H1 (cell line): ENCODE results near the gene INTS1. TPM values are rescaled to one million over a fixed set of nuclear protein-coding genes. Genes with fewer than 3 reads are reported as not detected.

ENCODE experiments used
- CTCF ChIA-PET: fragments of 300-600 bp; sonication (Branson Sonifier 250); formaldehyde crosslinking; loops from one replicate; lab custom pipeline; 2021; ENCODE audit not compliant: partially characterized antibody; lab: Charles Lee
- POLR2A ChIA-PET: fragments of 300-600 bp; sonication (Branson Sonifier 250); formaldehyde crosslinking; loops from one replicate; lab custom pipeline; 2021; ENCODE audit warnings: inconsistent platforms; ENCODE audit not compliant: partially characterized antibody; lab: Charles Lee
- DNase-seq, 2 experiments: peaks; one replicate each; pipeline versions ENCODE4 v3.0.0 to v3.0.0-alpha.2; 2010 to 2022; ENCODE audit warnings: low spot score in 2 of 2, low read depth in 1 of 2, mixed read lengths in 1 of 2
- FAIRE-seq: peaks from 2 replicates; lab custom pipeline; 2011; peaks lifted over from hg19 to GRCh38; lab: Jason Lieb, UNC
- H2AFZ ChIP-seq: 2 replicates; pipeline ENCODE4 v1.8.1; 2012; ENCODE audit warnings: low read length, inconsistent platforms
- H2AK5ac ChIP-seq: 2 replicates; pipeline ENCODE4 v1.6.1; 2013; ENCODE audit warnings: low read depth, low read length
- H2BK120ac ChIP-seq: replicated peaks from 2 replicates; pipeline ENCODE3; 2013; ENCODE audit warnings: low read depth, low read length, inconsistent platforms
- H2BK12ac ChIP-seq: 2 replicates; pipeline ENCODE4 v1.6.1; 2013; ENCODE audit warnings: low read depth, low read length
- H2BK15ac ChIP-seq: 2 replicates; pipeline ENCODE4 v1.6.1; 2013; ENCODE audit warnings: low read length
- H2BK20ac ChIP-seq: 2 replicates; pipeline ENCODE4 v1.6.1; 2013; ENCODE audit warnings: low read length
- H2BK5ac ChIP-seq: 2 replicates; pipeline ENCODE4 v1.6.1; 2013; ENCODE audit warnings: low read depth, low read length
- H3K14ac ChIP-seq: 2 replicates; pipeline ENCODE4 v1.6.1; 2013; ENCODE audit warnings: inconsistent platforms; ENCODE audit not compliant: insufficient read length
- H3K18ac ChIP-seq: 2 replicates; pipeline ENCODE4 v1.6.1; 2013; ENCODE audit warnings: low read length; ENCODE audit errors: extremely low read depth
- H3K23ac ChIP-seq: 2 replicates; pipeline ENCODE4 v1.6.1; 2013; ENCODE audit warnings: inconsistent platforms; ENCODE audit not compliant: insufficient read length
- H3K23me2 ChIP-seq: 2 replicates; pipeline ENCODE4 v1.6.1; 2013; ENCODE audit warnings: low read depth, low read length
- H3K27ac ChIP-seq: 2 replicates; pipeline ENCODE4 v1.6.1; 2011; ENCODE audit warnings: low read depth, low read length, inconsistent platforms
- H3K27me3 ChIP-seq, 4 experiments: replicated peaks in 1 of 4; 1 replicate in 1 of 4; 2 replicates in 3 of 4; pipeline versions ENCODE4 v1.6.1 to v1.8.1; 2011 to 2013; ENCODE audit warnings: low read length in 3 of 4, mild to moderate bottlenecking in 3 of 4, inconsistent platforms in 2 of 4, mixed read lengths in 2 of 4, moderate library complexity in 1 of 4; ENCODE audit not compliant: control insufficient read depth in 3 of 4, insufficient read depth in 3 of 4; ENCODE audit errors: extremely low read depth in 1 of 4
- H3K36me3 ChIP-seq, 4 experiments: 2 replicates each; pipeline versions ENCODE4 v1.6.1 to v1.8.1; 2011 to 2013; ENCODE audit warnings: mild to moderate bottlenecking in 4 of 4, low read length in 3 of 4, moderate library complexity in 2 of 4, control low read depth in 1 of 4, inconsistent platforms in 1 of 4; ENCODE audit not compliant: insufficient read depth in 4 of 4, control insufficient read depth in 2 of 4
- H3K4ac ChIP-seq: replicated peaks from 2 replicates; pipeline ENCODE3; 2013; ENCODE audit warnings: low read length, low read depth, mixed read lengths, inconsistent platforms; ENCODE audit not compliant: insufficient read length
- H3K4me1 ChIP-seq, 4 experiments: replicated peaks in 1 of 4; 1 replicate in 1 of 4; 2 replicates in 3 of 4; pipeline versions ENCODE4 v1.6.1 to v1.8.1; 2011 to 2013; ENCODE audit warnings: low read length in 3 of 4, inconsistent platforms in 2 of 4, mixed read lengths in 1 of 4; ENCODE audit not compliant: insufficient read depth in 4 of 4, control insufficient read depth in 3 of 4
- H3K4me2 ChIP-seq, 2 experiments: 2 replicates each; pipeline versions ENCODE4 v1.6.1 to v1.8.1; 2011 to 2013; ENCODE audit warnings: low read depth in 2 of 2, low read length in 2 of 2, control low read depth in 1 of 2, inconsistent platforms in 1 of 2, mild to moderate bottlenecking in 1 of 2; ENCODE audit not compliant: insufficient read depth in 1 of 2
- H3K4me3 ChIP-seq, 4 experiments: fragments of 200-600, 300-600 bp in 1 of 4; sonication (generic), shearing (Covaris generic), sonication (Bioruptor Twin) in 1 of 4; 2 replicates each; pipeline versions ENCODE4 v1.5.1 to v1.8.1; 2011 to 2016; ENCODE audit warnings: low read length in 4 of 4, low read depth in 3 of 4, control low read depth in 2 of 4, inconsistent platforms in 2 of 4, mild to moderate bottlenecking in 2 of 4, mixed read lengths in 1 of 4, moderate library complexity in 1 of 4; ENCODE audit not compliant: insufficient read depth in 2 of 4; ENCODE audit errors: extremely low read depth in 1 of 4
- H3K56ac ChIP-seq: replicated peaks from 2 replicates; pipeline ENCODE3; 2013; ENCODE audit warnings: low read depth, mild to moderate bottlenecking, mixed read lengths, low read length, inconsistent platforms; ENCODE audit not compliant: insufficient read length
- H3K79me1 ChIP-seq: 2 replicates; pipeline ENCODE4 v1.6.1; 2013; ENCODE audit warnings: low read depth, low read length, control low read depth
- H3K79me2 ChIP-seq, 2 experiments: 2 replicates each; pipeline versions ENCODE4 v1.6.1 to v1.8.1; 2012 to 2013; ENCODE audit warnings: low read length in 2 of 2, mild to moderate bottlenecking in 2 of 2, inconsistent platforms in 1 of 2; ENCODE audit not compliant: insufficient read depth in 2 of 2, control insufficient read depth in 1 of 2
- H3K9ac ChIP-seq, 4 experiments: replicated peaks in 1 of 4; 1 replicate in 1 of 4; 2 replicates in 3 of 4; pipeline versions ENCODE4 v1.6.1 to v1.8.1; 2011 to 2013; ENCODE audit warnings: low read depth in 3 of 4, low read length in 3 of 4, control low read depth in 2 of 4, mild to moderate bottlenecking in 2 of 4, moderate library complexity in 2 of 4, inconsistent platforms in 1 of 4; ENCODE audit errors: extremely low read depth in 1 of 4
- H3K9me3 ChIP-seq, 2 experiments: 2 replicates each; pipeline versions ENCODE4 v1.6.1 to v1.8.1; 2012 to 2013; ENCODE audit warnings: mild to moderate bottlenecking in 2 of 2, moderate library complexity in 2 of 2, control low read depth in 1 of 2, inconsistent platforms in 1 of 2, low read depth in 1 of 2, low read length in 1 of 2, mixed read lengths in 1 of 2; ENCODE audit not compliant: insufficient read depth in 2 of 2
- H4K20me1 ChIP-seq, 2 experiments: replicated peaks in 1 of 2; 2 replicates each; pipeline versions ENCODE3 to v1.8.1; 2011 to 2013; ENCODE audit warnings: inconsistent platforms in 2 of 2, low read length in 2 of 2, mild to moderate bottlenecking in 1 of 2; ENCODE audit not compliant: insufficient read depth in 2 of 2, control insufficient read depth in 1 of 2
- H4K5ac ChIP-seq: 2 replicates; pipeline ENCODE4 v1.6.1; 2013; ENCODE audit warnings: low read length, low read depth, mixed read lengths, inconsistent platforms; ENCODE audit not compliant: insufficient read length
- H4K8ac ChIP-seq: 2 replicates; pipeline ENCODE4 v1.8.0; 2013; ENCODE audit warnings: mild to moderate bottlenecking, moderate library complexity, low read length, inconsistent platforms; ENCODE audit not compliant: insufficient read depth; ENCODE audit errors: extremely low read depth
- H4K91ac ChIP-seq: replicated peaks from 2 replicates; pipeline ENCODE3; 2013; ENCODE audit warnings: low read length, mixed read lengths, inconsistent platforms; ENCODE audit not compliant: insufficient read length
- ASH2L ChIP-seq: fragments of 200-600, 300-600 bp; sonication (generic); IDR thresholded peaks from one replicate; pipeline ENCODE4 v1.7.1; 2017; ENCODE audit warnings: low read length
- GABPA ChIP-seq: IDR thresholded peaks from 2 replicates; pipeline ENCODE4 v1.6.1; 2011; ENCODE audit warnings: mild to moderate bottlenecking, low read length, moderate library complexity, borderline replicate concordance; ENCODE audit not compliant: insufficient read depth
- SAP30 ChIP-seq: fragments of 300-600 bp; sonication (generic); IDR thresholded peaks from 2 replicates; pipeline ENCODE4 v1.7.1; 2012; ENCODE audit warnings: low read length, moderate library complexity, mild to moderate bottlenecking, inconsistent platforms; ENCODE audit not compliant: insufficient read depth, insufficient replicate concordance
- SP4 ChIP-seq: IDR thresholded peaks from 2 replicates; pipeline ENCODE4 v1.6.1; 2012; ENCODE audit warnings: low read length, inconsistent platforms
- TCF12 ChIP-seq: IDR thresholded peaks from 2 replicates; pipeline ENCODE4 v1.6.1; 2011; ENCODE audit warnings: low read depth, mild to moderate bottlenecking, low read length
- WGBS, 2 experiments: shearing (Covaris generic) in 1 of 2; methylation state at CpG; one replicate each; pipeline versions ENCODE4 v1.1.6 to v1.1.7; 2013 to 2015; ENCODE audit warnings: low lambda C conversion rate in 2 of 2, mixed read lengths in 2 of 2, inconsistent platforms in 1 of 2, low coverage in 1 of 2, missing lambda C conversion rate in 1 of 2; ENCODE audit not compliant: insufficient replicate concordance in 2 of 2, insufficient coverage in 1 of 2, insufficient read length in 1 of 2; ENCODE audit errors: extremely low coverage in 1 of 2, missing lambda C conversion rate in 1 of 2; 5-methylcytosine and 5-hydroxymethylcytosine counted together
- polyA plus RNA-seq, 7 experiments: library from polyadenylated mRNA; depleted of rRNA in 3 of 7; stranded (reverse) in 5 of 7; unstranded in 2 of 7; fragments of >200 nt in 5 of 7; fragments of 200-250 nt in 2 of 7; gene quantifications; 1 replicate in 5 of 7; 2 replicates in 1 of 7; 4 replicates in 1 of 7; pipeline versions ENCODE4 v1.2.1 to v1.2.3, GENCODE V29; 2011 to 2013; ENCODE audit warnings: missing spikeins in 2 of 7, mixed read lengths in 2 of 7
- total RNA-seq: library from RNA; stranded (reverse); fragmentation: NEBNext Ultra II Directional; extraction: Animal tissue kit (Norgen Biotek cat#: 25700); gene quantifications from 2 replicates; pipeline ENCODE4 v1.2.1, GENCODE V29; 2021

Gene INTS1
- total and polyA plus RNA-seq, 2 of the 8 experiments (the other 6 are each of a cell fraction or from before 2014, with no cell fraction given) = 76.9 to 104 TPM

DNA sequence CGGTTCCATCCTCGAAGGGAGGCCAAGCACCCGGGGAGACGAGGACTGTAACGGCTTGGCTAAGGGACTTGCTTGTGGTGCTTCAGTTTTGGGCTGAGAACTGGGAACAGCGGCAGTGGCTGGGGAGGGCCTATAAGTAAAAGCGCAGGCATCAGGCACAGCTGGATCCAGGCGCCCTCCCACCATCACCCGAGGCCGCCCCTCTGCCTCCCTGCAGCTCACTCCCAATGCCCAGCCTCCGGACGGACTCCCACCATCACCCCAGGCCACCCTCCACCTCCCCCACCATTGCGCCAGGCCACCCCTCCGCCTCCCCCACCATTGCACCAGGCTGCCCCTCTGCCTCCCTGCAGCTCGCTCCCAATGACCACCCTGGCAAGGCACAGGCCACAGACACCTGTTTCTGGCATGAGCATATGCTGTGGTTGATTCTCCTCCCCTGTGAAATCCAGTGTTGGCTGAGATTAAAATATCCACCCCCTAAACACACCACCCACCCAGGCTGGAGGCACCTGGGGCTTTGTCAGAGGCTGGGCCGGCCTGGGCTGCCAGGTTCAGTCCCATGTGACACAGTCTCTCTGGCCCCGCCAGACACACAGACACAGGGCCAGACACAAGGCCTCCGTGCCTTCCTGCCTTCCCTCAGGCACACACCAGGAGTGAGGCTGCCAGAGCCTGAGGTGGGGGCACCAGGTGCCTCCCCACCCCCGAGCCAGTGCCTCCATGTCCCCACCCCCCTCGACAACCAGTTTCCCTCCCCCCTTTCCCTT is 61.6 kb downstream of the INTS1 start:
- H3K79me1 ChIP-seq = no peaks in the 10 kb centered on the region
- no peak overlapping the region for H4K5ac ChIP-seq
- no peaks in the 10 kb centered on the region for H3K36me3 ChIP-seq
- peaks cover 0 to 3% of the 10 kb centered on the region in 2 experiments; a peak in 1 of 4 replicates for H3K79me2 ChIP-seq
- no peak overlapping the region for H2AK5ac ChIP-seq
- no peaks in the 10 kb centered on the region; a peak in 1 of 7 replicates for H3K4me1 ChIP-seq
- H2BK5ac ChIP-seq = no peak overlapping the region
- H2BK12ac ChIP-seq = no peak overlapping the region
- no peak overlapping the region for H3K56ac ChIP-seq
- FAIRE-seq = no peak
- no peak overlapping the region for H3K27ac ChIP-seq
- no peak overlapping the region for H3K14ac ChIP-seq
- no peak overlapping the region for H3K9ac ChIP-seq
- no peaks in the 10 kb centered on the region for H3K27me3 ChIP-seq
- DNase-seq = no peak
- H2BK15ac ChIP-seq = no peak overlapping the region
- H3K4ac ChIP-seq = no peak overlapping the region
- H2BK120ac ChIP-seq = no peak overlapping the region
- no peak overlapping the region for H3K18ac ChIP-seq
- ChIA-PET POLR2A (interaction anchor here (1.0 kb wide), 1 partner anchor 16 kb away, joined by 3 read pairs; no protein-coding TSS in a partner anchor), CTCF (interaction anchor here (0.8 to 1.9 kb wide), 2 partner anchors 10 to 23 kb away, joined by 3 to 4 read pairs; no protein-coding TSS in a partner anchor)
- peak overlapping the region; percentile 40 for H4K91ac ChIP-seq
- H3K4me3 ChIP-seq = no peak overlapping the region
- H3K23me2 ChIP-seq = no peaks in the 10 kb centered on the region
- no peak overlapping the region for H3K4me2 ChIP-seq
- no peak overlapping the region for H2AFZ ChIP-seq
- H2BK20ac ChIP-seq = no peak overlapping the region
- 83% methylated on average over 10 of the region's 20 CpGs; no CpG with 5 or more reads in 1 of the 2 experiments for WGBS, 2 experiments
- no peak overlapping the region for H4K8ac ChIP-seq
- H3K9me3 ChIP-seq = peaks cover 0 to 3% of the 10 kb centered on the region in 2 experiments; a peak in 1 of 4 replicates
- peaks cover 0 to 6% of the 10 kb centered on the region in 2 experiments for H4K20me1 ChIP-seq
- no peak overlapping the region for H3K23ac ChIP-seq
- no peak for TF ChIP-seq TCF12
- TF ChIP-seq GABPA = no peak
- no peak for TF ChIP-seq ASH2L
- no peak for TF ChIP-seq SAP30
- no peak for TF ChIP-seq SP4
